ENCODE results near the gene HBD.
"Not testable (repeated sequence)": the region's sequence is repeated elsewhere in the genome, so short reads cannot be mapped to it uniquely, and the experiment has no call there.

HBD gene

GRCh38 chr11:5250543-5251204 is 16.4 kb upstream of the HBD start:
- TF ChIP-seq ZC3H10 (CRISPR knock-in tag; IDR thresholded peaks at IDR 0.05) (no peak), ZNF8 (CRISPR knock-in tag; IDR thresholded peaks at IDR 0.05) (no peak), PPARA (CRISPR knock-in tag; IDR thresholded peaks at IDR 0.05; ENCODE audit: borderline replicate concordance) (no peak), BACH2 (CRISPR knock-in tag; IDR thresholded peaks at IDR 0.05; ENCODE audit: borderline replicate concordance) (no peak), POU6F1 (CRISPR knock-in tag; IDR thresholded peaks at IDR 0.05; ENCODE audit: borderline replicate concordance, low read depth) (no peak), ZFP3 (CRISPR knock-in tag; IDR thresholded peaks at IDR 0.05) (no peak), ZNF70 (CRISPR knock-in tag; IDR thresholded peaks at IDR 0.05) (no peak), CSDC2 (CRISPR knock-in tag; IDR thresholded peaks at IDR 0.05) (no peak), SNAI2 (CRISPR knock-in tag; IDR thresholded peaks at IDR 0.05) (no peak), ZFP30 (CRISPR knock-in tag; IDR thresholded peaks at IDR 0.05) (no peak), ISL1 (CRISPR knock-in tag; IDR thresholded peaks at IDR 0.05) (no peak), GLIS3 (CRISPR knock-in tag; IDR thresholded peaks at IDR 0.05) (no peak), TOX (CRISPR knock-in tag; IDR thresholded peaks at IDR 0.05; ENCODE audit: borderline replicate concordance) (no peak)
- TF ChIP-seq, protein P1, sequence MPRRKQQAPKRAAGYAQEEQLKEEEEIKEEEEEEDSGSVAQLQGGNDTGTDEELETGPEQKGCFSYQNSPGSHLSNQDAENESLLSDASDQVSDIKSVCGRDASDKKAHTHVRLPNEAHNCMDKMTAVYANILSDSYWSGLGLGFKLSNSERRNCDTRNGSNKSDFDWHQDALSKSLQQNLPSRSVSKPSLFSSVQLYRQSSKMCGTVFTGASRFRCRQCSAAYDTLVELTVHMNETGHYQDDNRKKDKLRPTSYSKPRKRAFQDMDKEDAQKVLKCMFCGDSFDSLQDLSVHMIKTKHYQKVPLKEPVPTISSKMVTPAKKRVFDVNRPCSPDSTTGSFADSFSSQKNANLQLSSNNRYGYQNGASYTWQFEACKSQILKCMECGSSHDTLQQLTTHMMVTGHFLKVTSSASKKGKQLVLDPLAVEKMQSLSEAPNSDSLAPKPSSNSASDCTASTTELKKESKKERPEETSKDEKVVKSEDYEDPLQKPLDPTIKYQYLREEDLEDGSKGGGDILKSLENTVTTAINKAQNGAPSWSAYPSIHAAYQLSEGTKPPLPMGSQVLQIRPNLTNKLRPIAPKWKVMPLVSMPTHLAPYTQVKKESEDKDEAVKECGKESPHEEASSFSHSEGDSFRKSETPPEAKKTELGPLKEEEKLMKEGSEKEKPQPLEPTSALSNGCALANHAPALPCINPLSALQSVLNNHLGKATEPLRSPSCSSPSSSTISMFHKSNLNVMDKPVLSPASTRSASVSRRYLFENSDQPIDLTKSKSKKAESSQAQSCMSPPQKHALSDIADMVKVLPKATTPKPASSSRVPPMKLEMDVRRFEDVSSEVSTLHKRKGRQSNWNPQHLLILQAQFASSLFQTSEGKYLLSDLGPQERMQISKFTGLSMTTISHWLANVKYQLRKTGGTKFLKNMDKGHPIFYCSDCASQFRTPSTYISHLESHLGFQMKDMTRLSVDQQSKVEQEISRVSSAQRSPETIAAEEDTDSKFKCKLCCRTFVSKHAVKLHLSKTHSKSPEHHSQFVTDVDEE (CRISPR knock-in tag; IDR thresholded peaks at IDR 0.05) = no peak
- no peak for ATAC-seq

DNA sequence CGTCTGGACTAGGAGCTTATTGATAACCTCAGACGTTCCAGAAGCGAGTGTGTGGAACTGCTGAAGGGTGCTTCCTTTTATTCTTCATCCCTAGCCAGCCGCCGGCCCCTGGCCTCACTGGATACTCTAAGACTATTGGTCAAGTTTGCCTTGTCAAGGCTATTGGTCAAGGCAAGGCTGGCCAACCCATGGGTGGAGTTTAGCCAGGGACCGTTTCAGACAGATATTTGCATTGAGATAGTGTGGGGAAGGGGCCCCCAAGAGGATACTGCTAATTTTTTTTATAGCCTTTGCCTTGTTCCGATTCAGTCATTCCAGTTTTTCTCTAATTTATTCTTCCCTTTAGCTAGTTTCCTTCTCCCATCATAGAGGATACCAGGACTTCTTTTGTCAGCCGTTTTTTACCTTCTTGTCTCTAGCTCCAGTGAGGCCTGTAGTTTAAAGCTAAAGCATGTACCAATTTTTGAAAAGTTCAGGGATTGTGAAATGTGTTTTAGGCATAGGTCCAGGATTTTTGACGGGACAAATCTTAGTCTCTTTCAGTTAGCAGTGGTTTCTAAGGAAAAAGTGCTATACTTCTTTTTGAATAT is 15.6 kb upstream of the HBD start, which contains the start of gene HBG1:
Gene HBG1, minus strand, starts transcription at position 51 of the 590 bp plus-strand sequence. CDS start 53 bp downstream, outside the sequence.
- not testable (repeated sequence) for ATAC-seq

GRCh38 chr11:5248498-5248897 is 14.2 kb upstream of the HBD start:
- not testable (repeated sequence) for ATAC-seq

- TF ChIP-seq, protein P1 (CRISPR knock-in tag; IDR thresholded peaks at IDR 0.05) = no peak
- TF ChIP-seq ZNF70 (CRISPR knock-in tag; IDR thresholded peaks at IDR 0.05) (no peak), GLIS3 (CRISPR knock-in tag; IDR thresholded peaks at IDR 0.05) (no peak), PATZ1 (CRISPR knock-in tag; IDR thresholded peaks at IDR 0.05; ENCODE audit: borderline replicate concordance) (no peak), ZNF565 (CRISPR knock-in tag; conservative IDR thresholded peaks at IDR 0.05; ENCODE audit: low read depth) (no peak), ZC3H10 (CRISPR knock-in tag; IDR thresholded peaks at IDR 0.05) (no peak), TCF4 (CRISPR knock-in tag; IDR thresholded peaks at IDR 0.05; ENCODE audit: borderline replicate concordance) (no peak), ZFP30 (CRISPR knock-in tag; IDR thresholded peaks at IDR 0.05) (no peak)
- TF ChIP-seq, protein P2, sequence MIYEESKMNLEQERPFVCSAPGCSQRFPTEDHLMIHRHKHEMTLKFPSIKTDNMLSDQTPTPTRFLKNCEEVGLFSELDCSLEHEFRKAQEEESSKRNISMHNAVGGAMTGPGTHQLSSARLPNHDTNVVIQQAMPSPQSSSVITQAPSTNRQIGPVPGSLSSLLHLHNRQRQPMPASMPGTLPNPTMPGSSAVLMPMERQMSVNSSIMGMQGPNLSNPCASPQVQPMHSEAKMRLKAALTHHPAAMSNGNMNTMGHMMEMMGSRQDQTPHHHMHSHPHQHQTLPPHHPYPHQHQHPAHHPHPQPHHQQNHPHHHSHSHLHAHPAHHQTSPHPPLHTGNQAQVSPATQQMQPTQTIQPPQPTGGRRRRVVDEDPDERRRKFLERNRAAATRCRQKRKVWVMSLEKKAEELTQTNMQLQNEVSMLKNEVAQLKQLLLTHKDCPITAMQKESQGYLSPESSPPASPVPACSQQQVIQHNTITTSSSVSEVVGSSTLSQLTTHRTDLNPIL (CRISPR knock-in tag; IDR thresholded peaks at IDR 0.05; ENCODE audit: low read depth) = no peak
- ATAC-seq = no peak
These were observed 13.3 kb upstream of the HBD start for GRCh38 chr11:5247472-5248192.

Data from SK-N-SH treated with all-trans-retinoic acid at 6 μM for 48 hours (cell line).